Large intestine (tissue), 3 donors: Measurements from ENCODE around the gene SLC39A10. TPM values are rescaled to one million over a fixed set of nuclear protein-coding genes. Genes with fewer than 3 reads are reported as not detected.
"Not testable (repeated sequence)": the region's sequence is repeated elsewhere in the genome, so short reads cannot be mapped to it uniquely, and the experiment has no call there.

Experiments
- DNase-seq, 2 donors: peaks; one replicate each; pipeline versions ENCODE4 v3.0.0 to v3.0.0-alpha.2; 2013
- H3K27ac ChIP-seq: one replicate; pipeline ENCODE4 v1.5.1; 2013; ENCODE audit warnings: low read length
- H3K27me3 ChIP-seq: 2 replicates; pipeline ENCODE4 v1.6.1; 2013; ENCODE audit warnings: low read length; ENCODE audit not compliant: control insufficient read depth, insufficient read depth
- H3K36me3 ChIP-seq: 2 replicates; pipeline ENCODE4 v1.6.1; 2013; ENCODE audit warnings: low read length; ENCODE audit not compliant: control insufficient read depth, insufficient read depth
- H3K4me1 ChIP-seq: one replicate; pipeline ENCODE4 v1.6.1; 2013; ENCODE audit warnings: low read length; ENCODE audit not compliant: control insufficient read depth, insufficient read depth
- H3K4me3 ChIP-seq: one replicate; pipeline ENCODE4 v1.5.1; 2013; ENCODE audit warnings: low read length
- H3K9me3 ChIP-seq: one replicate; pipeline ENCODE4 v1.6.1; 2013; ENCODE audit warnings: mild to moderate bottlenecking, low read depth, low read length, moderate library complexity; ENCODE audit not compliant: control insufficient read depth
- WGBS: methylation state at CpG from one replicate; pipeline ENCODE4 v1.1.5; 2013; ENCODE audit warnings: low lambda C conversion rate; ENCODE audit not compliant: insufficient coverage; 5-methylcytosine and 5-hydroxymethylcytosine counted together
- polyA plus RNA-seq: library from polyadenylated mRNA; unstranded; fragments of 120-200 nt; gene quantifications from one replicate; pipeline ENCODE4 v1.2.1, GENCODE V29; 2013

Gene SLC39A10
- polyA plus RNA-seq, 1 donor: 28.5 TPM

DNA sequence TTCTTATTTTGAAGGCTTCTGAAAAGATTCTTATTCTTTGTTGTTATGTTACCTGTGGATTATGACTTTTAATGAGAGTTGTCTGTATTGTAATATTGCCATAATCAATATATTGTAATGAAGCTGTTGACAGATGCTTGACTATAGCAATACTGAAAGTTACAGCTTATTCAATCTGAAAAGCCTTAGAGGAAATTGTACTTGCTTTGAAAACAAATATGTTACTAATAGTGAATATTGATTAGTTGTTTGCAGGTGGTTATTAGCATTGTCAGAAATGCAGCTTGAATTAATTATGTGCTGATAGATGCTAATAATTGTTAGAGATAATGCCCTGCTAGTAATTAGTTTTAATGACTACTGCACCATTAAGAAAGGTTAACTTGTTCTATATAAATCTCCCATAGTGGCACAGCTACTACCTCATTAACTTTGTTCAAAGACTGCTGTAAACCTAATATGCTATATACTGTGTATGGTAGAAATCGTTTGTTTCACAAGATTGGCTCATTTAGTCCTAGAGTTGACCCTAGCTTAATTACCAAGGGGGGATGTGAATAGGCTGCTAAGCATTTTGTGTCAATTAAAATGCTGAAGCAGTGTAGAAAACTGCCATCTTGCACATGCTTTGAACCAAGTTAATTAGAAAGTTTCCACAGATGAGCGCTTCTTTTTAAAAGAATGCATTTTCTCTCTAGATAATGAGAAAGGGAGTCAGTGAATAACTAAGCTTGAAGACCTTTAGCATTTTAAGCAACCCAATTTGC lies 30.5 kb downstream of the SLC39A10 start:
- Histone ChIP-seq H3K27me3 (no peaks in the 10 kb centered on the region), H3K4me1 (no peaks in the 10 kb centered on the region), H3K27ac (no peak overlapping the region), H3K4me3 (no peak overlapping the region), H3K36me3 (peaks cover 2% of the 10 kb centered on the region), H3K9me3 (no peaks in the 10 kb centered on the region)
- no peak for DNase-seq
- no CpG with 5 or more reads among the region's 2 CpGs for WGBS

DNA sequence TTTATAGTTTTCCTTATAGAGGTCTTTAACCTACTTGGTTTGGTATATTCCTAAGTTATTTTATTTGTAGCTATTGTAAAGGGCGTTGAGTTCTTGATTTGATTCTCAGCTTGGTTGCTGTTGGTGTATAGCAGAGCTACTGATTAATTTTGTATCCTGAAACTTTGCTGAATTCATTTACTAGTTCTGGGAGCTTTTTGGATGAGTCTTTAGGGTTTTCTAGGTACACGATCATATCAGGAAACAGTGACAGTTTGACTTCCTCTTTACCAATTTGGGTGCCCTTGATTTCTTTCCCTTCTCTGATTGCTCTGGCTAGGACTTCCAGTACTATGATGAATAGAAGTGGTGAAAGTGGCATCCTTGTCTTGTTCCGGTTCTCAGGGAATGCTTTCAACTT lies 35.5 kb downstream of the SLC39A10 start:
- not testable (repeated sequence) for H3K4me3 ChIP-seq, H3K4me1 ChIP-seq, H3K9me3 ChIP-seq, H3K36me3 ChIP-seq, H3K27ac ChIP-seq, DNase-seq, H3K27me3 ChIP-seq
- 100% methylated on average over 1 of the region's 3 CpGs for WGBS

DNA sequence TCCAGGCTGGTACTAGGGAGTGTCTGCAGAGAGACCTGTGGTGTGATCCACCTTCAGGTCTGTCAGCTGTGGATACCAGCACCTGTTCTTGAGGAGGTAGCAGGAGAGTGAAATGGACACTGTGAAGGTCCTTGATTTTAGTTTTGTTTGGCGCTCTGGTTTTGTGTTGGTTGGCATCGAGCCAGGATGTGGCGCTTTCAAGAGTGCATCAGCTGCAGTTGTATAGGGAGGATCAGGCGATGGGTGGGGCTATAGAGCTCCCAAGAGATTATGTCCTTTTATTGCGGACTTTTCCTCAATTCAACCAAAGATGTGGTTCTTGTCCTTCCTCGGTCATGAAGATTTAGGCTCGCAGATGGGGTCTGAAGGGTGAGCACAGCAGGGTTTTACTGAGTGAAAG lies 37.5 kb downstream of the SLC39A10 start:
- peaks cover 3% of the 10 kb centered on the region for H3K9me3 ChIP-seq
- WGBS: 94% methylated on average over 2 of the region's 7 CpGs

DNA sequence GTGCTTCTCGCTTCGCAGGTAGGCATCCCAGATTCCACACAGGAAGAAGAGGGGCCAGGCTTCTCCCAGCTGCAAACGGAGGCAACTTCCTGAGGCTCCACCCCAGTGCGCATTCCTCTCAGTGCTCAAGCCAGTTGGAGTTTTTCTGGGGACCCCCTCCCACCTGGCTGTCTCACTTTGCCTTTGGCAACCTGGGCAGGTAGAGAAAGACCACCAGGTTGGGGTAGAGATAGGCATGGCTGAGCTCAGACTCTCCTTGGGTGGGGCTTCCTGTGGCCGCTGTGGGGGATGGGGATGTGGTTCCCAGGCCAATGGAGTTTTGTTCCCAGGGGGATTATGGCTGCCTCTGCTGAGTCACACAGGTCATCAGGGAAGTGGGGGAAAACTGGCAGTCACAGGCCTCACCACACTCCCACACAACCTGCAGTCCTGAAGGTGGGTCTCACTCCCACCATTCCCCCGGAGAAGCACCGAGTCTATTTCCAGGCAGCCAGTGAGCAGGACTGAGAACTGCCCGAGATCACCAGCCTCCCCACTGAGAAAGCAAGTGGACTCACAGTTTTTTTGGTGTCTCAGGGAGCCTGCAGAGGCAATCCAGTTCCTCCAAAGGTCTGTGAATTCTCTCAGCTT lies 38.1 kb downstream of the SLC39A10 start:
- no peak for DNase-seq
- WGBS: 100% methylated on average over 1 of the region's 8 CpGs
- Histone ChIP-seq H3K4me3 (no peak overlapping the region), H3K36me3 (no peaks in the 10 kb centered on the region), H3K27ac (no peak overlapping the region), H3K9me3 (peaks cover 7% of the 10 kb centered on the region), H3K4me1 (no peaks in the 10 kb centered on the region), H3K27me3 (no peaks in the 10 kb centered on the region)

More for the DNA sequence above, 37.5 kb downstream of the SLC39A10 start:
- DNase-seq: no peak
- Histone ChIP-seq H3K4me3 (no peak overlapping the region), H3K27me3 (no peaks in the 10 kb centered on the region), H3K36me3 (no peaks in the 10 kb centered on the region), H3K27ac (no peak overlapping the region), H3K4me1 (no peaks in the 10 kb centered on the region)

DNA sequence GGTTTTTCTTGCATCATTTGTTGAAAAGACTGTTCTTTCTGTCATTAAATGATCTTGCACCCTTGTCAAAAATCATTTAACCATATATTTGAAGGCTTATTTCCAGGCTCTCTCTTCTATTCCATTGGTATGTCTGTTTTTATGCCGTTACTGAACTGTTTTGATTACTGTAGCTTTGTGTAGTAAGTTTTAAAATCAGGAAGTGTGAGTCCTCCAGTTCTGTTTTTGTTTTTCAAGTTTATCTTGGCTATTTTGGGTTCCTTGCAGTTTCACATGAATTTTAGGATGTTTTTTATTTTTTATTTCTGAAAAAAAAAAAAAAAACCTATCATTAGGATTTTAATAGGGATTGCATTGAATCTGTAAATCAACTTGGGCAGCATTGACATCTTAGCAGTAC lies 39.0 kb downstream of the SLC39A10 start:
- Histone ChIP-seq H3K36me3 (no peaks in the 10 kb centered on the region), H3K4me3 (no peak overlapping the region), H3K27ac (no peak overlapping the region), H3K27me3 (no peaks in the 10 kb centered on the region), H3K9me3 (peaks cover 8% of the 10 kb centered on the region), H3K4me1 (no peaks in the 10 kb centered on the region)
- no peak for DNase-seq
- WGBS: 100% methylated on average over 1 of the region's 1 CpG

DNA sequence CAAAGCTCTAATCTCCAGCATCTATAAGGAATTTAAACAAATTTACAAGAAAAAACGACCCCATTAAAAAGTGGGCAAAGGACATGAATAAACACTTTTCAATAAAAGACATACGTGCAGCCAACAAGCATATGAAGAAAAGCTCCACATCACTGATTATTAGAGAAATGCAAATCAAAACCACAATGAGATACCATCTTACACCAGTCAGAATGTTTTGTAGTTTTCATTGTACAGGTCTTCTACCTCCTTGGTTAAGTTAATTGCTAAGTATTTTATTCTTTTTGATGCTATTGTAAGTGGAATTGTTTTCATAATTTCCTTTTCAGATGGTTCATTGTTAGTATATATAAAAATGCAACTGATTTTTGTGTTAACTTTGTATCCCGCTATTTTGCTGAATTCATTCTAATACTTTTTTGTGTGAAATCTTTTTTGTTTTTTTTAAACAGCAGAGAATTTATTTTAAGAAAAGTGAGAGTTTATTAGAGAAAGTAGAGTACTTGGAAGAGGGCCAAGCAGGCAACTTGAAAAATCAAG lies 40.7 kb downstream of the SLC39A10 start:
- H3K27ac ChIP-seq: no peak overlapping the region
- H3K9me3 ChIP-seq: peaks cover 8% of the 10 kb centered on the region
- H3K4me3 ChIP-seq: no peak overlapping the region
- H3K4me1 ChIP-seq: no peaks in the 10 kb centered on the region
- 90% methylated on average over 2 of the region's 3 CpGs for WGBS
- H3K27me3 ChIP-seq: no peaks in the 10 kb centered on the region
- no peak for DNase-seq
- H3K36me3 ChIP-seq: no peaks in the 10 kb centered on the region

DNA sequence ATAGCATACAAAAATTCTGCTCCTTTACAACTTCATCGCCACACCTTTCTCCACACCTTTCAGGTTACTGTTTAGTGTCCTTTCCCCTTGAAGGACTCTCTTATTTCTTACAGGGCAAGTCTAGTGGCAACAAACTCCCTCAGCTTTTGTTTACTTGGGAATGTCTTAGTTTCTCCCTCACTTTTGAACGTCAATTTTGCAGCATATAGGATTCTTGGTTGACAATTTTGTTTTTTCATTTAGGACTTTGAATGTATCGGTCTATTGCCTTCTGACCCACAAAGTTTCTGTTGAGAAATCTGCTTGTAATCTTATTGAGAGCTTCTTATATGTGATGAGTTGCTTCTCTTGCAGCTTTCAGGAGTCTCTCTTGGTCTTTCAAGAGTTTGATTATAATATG lies 43.5 kb downstream of the SLC39A10 start:
- WGBS: 88% methylated on average over 1 of the region's 3 CpGs
- Histone ChIP-seq H3K4me3 (no peak overlapping the region), H3K27me3 (no peaks in the 10 kb centered on the region), H3K27ac (no peak overlapping the region), H3K36me3 (no peaks in the 10 kb centered on the region), H3K9me3 (peaks cover 8% of the 10 kb centered on the region), H3K4me1 (no peaks in the 10 kb centered on the region)
- no peak for DNase-seq

DNA sequence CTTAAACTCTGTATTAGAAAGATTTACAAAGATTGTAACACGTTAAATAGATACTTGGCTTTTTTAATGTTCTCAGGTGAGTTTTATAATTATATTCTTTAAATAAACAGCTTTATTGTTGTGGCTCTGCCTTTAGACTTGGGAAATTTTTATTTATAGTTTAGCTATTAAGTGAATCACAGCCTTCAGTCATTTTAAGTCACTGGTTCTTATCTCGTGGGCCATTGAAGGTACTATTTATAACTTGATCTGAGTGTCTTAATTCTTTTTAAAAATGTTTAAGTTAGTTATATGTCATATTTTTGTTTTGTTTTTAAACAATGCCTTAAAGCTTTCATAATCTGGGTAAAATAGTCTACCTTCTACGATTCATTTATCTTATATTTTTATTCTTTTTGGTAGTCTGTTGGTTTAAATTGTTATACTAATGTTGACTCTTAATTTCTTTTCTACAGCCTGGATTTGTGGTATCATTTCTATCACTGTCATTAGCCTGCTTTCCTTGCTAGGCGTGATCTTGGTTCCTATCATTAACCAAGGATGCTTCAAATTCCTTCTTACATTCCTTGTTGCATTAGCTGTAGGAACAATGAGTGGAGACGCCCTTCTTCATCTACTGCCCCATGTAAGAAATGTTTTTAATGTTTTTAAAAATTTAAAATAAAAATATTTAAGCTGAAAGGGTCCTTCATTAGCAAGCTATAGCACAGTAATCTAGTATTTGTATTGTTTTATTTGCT lies 49.3 kb downstream of the SLC39A10 start:
- no peak for DNase-seq
- Histone ChIP-seq H3K36me3 (peaks cover 3% of the 10 kb centered on the region), H3K27ac (no peak overlapping the region), H3K4me3 (no peak overlapping the region), H3K9me3 (no peaks in the 10 kb centered on the region), H3K27me3 (no peaks in the 10 kb centered on the region), H3K4me1 (no peaks in the 10 kb centered on the region)
- 73% methylated on average over 4 of the region's 5 CpGs for WGBS

DNA sequence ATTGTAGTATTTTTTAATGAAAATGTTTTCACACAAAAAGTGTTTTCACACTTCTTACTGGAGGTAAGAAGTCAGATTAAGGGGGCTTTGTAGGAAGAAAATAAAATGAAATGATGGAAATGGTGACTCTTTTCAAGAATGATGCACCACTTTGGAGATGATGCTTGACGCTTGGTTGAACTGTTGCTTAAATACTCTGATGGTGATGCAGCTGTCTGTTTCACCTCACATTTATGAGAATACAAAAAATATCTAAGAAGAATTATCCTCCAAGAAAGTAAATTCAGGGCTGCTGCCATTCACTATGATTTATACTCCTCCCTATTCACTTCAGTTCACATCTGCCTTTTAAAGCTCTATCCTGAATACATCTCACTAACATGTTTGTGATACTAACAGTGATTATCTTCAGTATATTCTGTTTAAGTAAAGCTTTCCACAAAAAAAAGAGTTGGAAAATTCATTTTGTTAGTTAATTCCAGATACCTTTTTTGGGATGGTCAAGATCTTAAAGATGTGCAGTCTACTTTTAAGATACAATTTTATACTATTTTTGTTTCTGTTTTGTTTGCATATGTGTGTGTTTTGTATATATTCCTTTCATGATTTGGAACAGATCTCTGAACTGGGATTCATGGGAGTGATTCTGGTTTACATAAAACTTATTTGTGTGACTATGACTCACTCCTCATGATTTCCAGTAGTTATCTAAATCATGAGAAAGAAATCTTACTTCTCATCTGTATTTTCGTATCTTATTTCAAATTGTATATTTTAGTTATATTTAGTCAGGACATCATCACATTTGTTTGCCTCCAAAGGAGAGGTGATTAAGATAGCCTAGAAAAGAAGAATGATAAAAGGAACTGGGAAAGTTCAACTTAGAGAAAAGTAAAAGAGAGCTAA lies 53.1 kb downstream of the SLC39A10 start:
- Histone ChIP-seq H3K9me3 (no peaks in the 10 kb centered on the region), H3K36me3 (peaks cover 5% of the 10 kb centered on the region), H3K27ac (no peak overlapping the region), H3K4me3 (no peak overlapping the region), H3K27me3 (no peaks in the 10 kb centered on the region), H3K4me1 (no peaks in the 10 kb centered on the region)
- no peak for DNase-seq
- WGBS: 81% methylated on average over 2 of the region's 2 CpGs

DNA sequence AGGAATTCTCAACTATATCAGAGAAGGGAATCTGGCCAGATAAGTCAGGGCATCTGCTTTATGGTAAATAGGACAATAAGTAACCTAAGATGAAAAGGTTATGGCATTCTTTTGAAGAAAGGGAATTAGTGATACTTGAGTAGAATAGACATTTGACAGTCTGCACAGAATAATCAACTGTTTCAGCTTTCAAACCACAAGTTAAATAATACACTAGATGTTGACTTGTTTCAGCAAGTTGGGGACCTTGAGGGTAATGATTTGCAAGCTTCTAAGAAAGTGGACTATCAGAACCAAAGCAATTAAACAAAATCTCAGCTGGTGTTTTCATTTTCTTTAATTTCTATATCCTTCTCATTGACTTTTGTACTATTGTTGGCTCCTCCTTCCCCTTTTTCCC lies 54.5 kb downstream of the SLC39A10 start:
- H3K4me1 ChIP-seq: no peaks in the 10 kb centered on the region
- no peaks in the 10 kb centered on the region for H3K9me3 ChIP-seq
- no peak overlapping the region for H3K4me3 ChIP-seq
- no peak for DNase-seq
- no peaks in the 10 kb centered on the region for H3K27me3 ChIP-seq
- peaks cover 5% of the 10 kb centered on the region for H3K36me3 ChIP-seq
- no peak overlapping the region for H3K27ac ChIP-seq
